WTC11 (cell line): ENCODE measurements around the gene ZDHHC11. TPM values are rescaled to one million over a fixed set of nuclear protein-coding genes. Genes with fewer than 3 reads are reported as not detected.

Experiments used
- ATAC-seq: fragments of 200-7000 bp; cut with Tn5 transposase; 2 replicates; pipeline ENCODE4 v1.10.0; 2021; ENCODE audit warnings: mild to moderate bottlenecking, moderate library complexity
- CTCF ChIA-PET: fragments of 300-600 bp; sonication (Branson Sonifier 250); formaldehyde crosslinking; loops from one replicate; lab custom pipeline; 2021; ENCODE audit warnings: antibody characterized with exemption; lab: Charles Lee
- POLR2A ChIA-PET: fragments of 350-600 bp; sonication (Branson Sonifier 250); formaldehyde crosslinking; loops from one replicate; lab custom pipeline; 2021; ENCODE audit warnings: antibody characterized with exemption; lab: Charles Lee
- DNase-seq: peaks from one replicate; pipeline ENCODE4 v3.0.0; 2021; ENCODE audit warnings: low spot score
- H3K27ac Mint-ChIP-seq: 2 replicates; pipeline ENCODE4 v1.8.0; 2021; ENCODE audit warnings: mixed read lengths
- H3K27me3 Mint-ChIP-seq: 2 replicates; pipeline ENCODE4 v1.8.0; 2021; ENCODE audit warnings: low read depth, mild to moderate bottlenecking, moderate library complexity, mixed read lengths
- H3K36me3 Mint-ChIP-seq: 2 replicates; pipeline ENCODE4 v1.8.0; 2021; ENCODE audit warnings: mixed read lengths
- H3K4me1 Mint-ChIP-seq: 2 replicates; pipeline ENCODE4 v1.8.0; 2022; ENCODE audit warnings: mixed read lengths
- H3K4me3 Mint-ChIP-seq: 2 replicates; pipeline ENCODE4 v1.8.0; 2021; ENCODE audit warnings: mild to moderate bottlenecking, moderate library complexity, mixed read lengths
- H3K9me3 Mint-ChIP-seq: 2 replicates; pipeline ENCODE4 v1.8.0; 2021; ENCODE audit warnings: mixed read lengths
- ATF1 ChIP-seq: sonication (generic); formaldehyde crosslinking; IDR thresholded peaks from 2 replicates; pipeline ENCODE4 v1.8.1; 2023; ENCODE audit warnings: mild to moderate bottlenecking, moderate library complexity, missing genetic modification reagents
- E2F5 ChIP-seq: sonication (generic); formaldehyde crosslinking; IDR thresholded peaks from 2 replicates; pipeline ENCODE4 v1.8.1; 2022; ENCODE audit warnings: mild to moderate bottlenecking, moderate library complexity, missing genetic modification reagents
- ESRRA ChIP-seq: sonication (generic); formaldehyde crosslinking; IDR thresholded peaks from 2 replicates; pipeline ENCODE4 v1.8.1; 2022; ENCODE audit warnings: mild to moderate bottlenecking, missing genetic modification reagents, borderline replicate concordance
- FOXJ3 ChIP-seq: sonication (generic); formaldehyde crosslinking; IDR thresholded peaks from 2 replicates; pipeline ENCODE4 v1.9.0; 2021; ENCODE audit warnings: missing genetic modification reagents, mild to moderate bottlenecking, borderline replicate concordance
- FOXK1 ChIP-seq: sonication (generic); formaldehyde crosslinking; IDR thresholded peaks from 2 replicates; pipeline ENCODE4 v1.8.0; 2022; ENCODE audit warnings: mild to moderate bottlenecking, moderate library complexity, missing genetic modification reagents
- HMGA2 ChIP-seq: fragments of 250-450 bp; sonication (Bioruptor Pico); IDR thresholded peaks from 2 replicates; pipeline ENCODE4 v1.4.0; 2021; ENCODE audit warnings: mild to moderate bottlenecking, moderate library complexity
- KAT7 ChIP-seq: sonication (generic); formaldehyde crosslinking; IDR thresholded peaks from 2 replicates; pipeline ENCODE4 v1.8.1; 2023; ENCODE audit warnings: missing genetic modification reagents, mild to moderate bottlenecking, borderline replicate concordance
- NFYB ChIP-seq: sonication (generic); formaldehyde crosslinking; conservative IDR thresholded peaks from 2 replicates; pipeline ENCODE4 v1.8.0; 2022; ENCODE audit warnings: low read depth, missing genetic modification reagents
- NR1H2 ChIP-seq: sonication (generic); formaldehyde crosslinking; IDR thresholded peaks from 2 replicates; pipeline ENCODE4 v1.9.0; 2021; ENCODE audit warnings: mild to moderate bottlenecking, moderate library complexity, missing genetic modification reagents
- TCF7 ChIP-seq: sonication (generic); formaldehyde crosslinking; IDR thresholded peaks from 2 replicates; pipeline ENCODE4 v1.8.0; 2022; ENCODE audit warnings: mild to moderate bottlenecking, low read depth, missing genetic modification reagents, moderate library complexity
- ZNF232 ChIP-seq: sonication (generic); formaldehyde crosslinking; IDR thresholded peaks from 2 replicates; pipeline ENCODE4 v1.8.0; 2022; ENCODE audit warnings: mild to moderate bottlenecking, missing genetic modification reagents
- ZNF396 ChIP-seq: fragments of 250-450 bp; sonication (Bioruptor Pico); IDR thresholded peaks from 2 replicates; pipeline ENCODE4 v1.8.0; 2021; ENCODE audit warnings: mild to moderate bottlenecking, moderate library complexity, borderline replicate concordance
- total RNA-seq: library from RNA; stranded (reverse); gene quantifications from 3 replicates; pipeline ENCODE4 v1.2.3, GENCODE V29; 2021
- TF ChIP-seq, protein P1 (sequence below): fragments of 250-450 bp; sonication (Bioruptor Pico); IDR thresholded peaks from 2 replicates; pipeline ENCODE4 v1.9.0; 2021; ENCODE audit warnings: mild to moderate bottlenecking, borderline replicate concordance
- TF ChIP-seq, protein P2 (sequence below): fragments of 250-450 bp; sonication (Bioruptor Pico); IDR thresholded peaks from 2 replicates; pipeline ENCODE4 v2.1.2; 2022; ENCODE audit warnings: mild to moderate bottlenecking, moderate library complexity
- TF ChIP-seq, protein P3 (sequence below): sonication (generic); formaldehyde crosslinking; IDR thresholded peaks from 2 replicates; pipeline ENCODE4 v1.8.0; 2023; ENCODE audit warnings: missing genetic modification reagents
- TF ChIP-seq, protein P4 (sequence below): sonication (generic); formaldehyde crosslinking; IDR thresholded peaks from 2 replicates; pipeline ENCODE4 v1.8.0; 2022; ENCODE audit warnings: mild to moderate bottlenecking, missing genetic modification reagents

ZDHHC11 gene
- total RNA-seq, 1 experiment from 2014 or later = 21.4 TPM

GRCh38 chr5:892394-893136, 41.8 kb upstream of the ZDHHC11 start, which contains the start of the genes BRD9 and TRIP13 (continued):
- TF ChIP-seq NFYB (CRISPR knock-in tag) (no peak), ZNF396 (CRISPR knock-in tag) (no peak), FOXK1 (CRISPR knock-in tag) (peak; percentile 72), E2F5 (peak; percentile 84), ZNF232 (CRISPR knock-in tag) (no peak; the same call in 1 of the 2 replicates), TCF7 (CRISPR knock-in tag) (no peak), ATF1 (CRISPR knock-in tag) (0 out of 2 replicates have a peak, but pooled peaks have one; percentile 55), NR1H2 (no peak), HMGA2 (CRISPR knock-in tag) (no peak), KAT7 (CRISPR knock-in tag) (0 out of 2 replicates have a peak, but pooled peaks have one; percentile 53)
- TF ChIP-seq, protein P1, sequence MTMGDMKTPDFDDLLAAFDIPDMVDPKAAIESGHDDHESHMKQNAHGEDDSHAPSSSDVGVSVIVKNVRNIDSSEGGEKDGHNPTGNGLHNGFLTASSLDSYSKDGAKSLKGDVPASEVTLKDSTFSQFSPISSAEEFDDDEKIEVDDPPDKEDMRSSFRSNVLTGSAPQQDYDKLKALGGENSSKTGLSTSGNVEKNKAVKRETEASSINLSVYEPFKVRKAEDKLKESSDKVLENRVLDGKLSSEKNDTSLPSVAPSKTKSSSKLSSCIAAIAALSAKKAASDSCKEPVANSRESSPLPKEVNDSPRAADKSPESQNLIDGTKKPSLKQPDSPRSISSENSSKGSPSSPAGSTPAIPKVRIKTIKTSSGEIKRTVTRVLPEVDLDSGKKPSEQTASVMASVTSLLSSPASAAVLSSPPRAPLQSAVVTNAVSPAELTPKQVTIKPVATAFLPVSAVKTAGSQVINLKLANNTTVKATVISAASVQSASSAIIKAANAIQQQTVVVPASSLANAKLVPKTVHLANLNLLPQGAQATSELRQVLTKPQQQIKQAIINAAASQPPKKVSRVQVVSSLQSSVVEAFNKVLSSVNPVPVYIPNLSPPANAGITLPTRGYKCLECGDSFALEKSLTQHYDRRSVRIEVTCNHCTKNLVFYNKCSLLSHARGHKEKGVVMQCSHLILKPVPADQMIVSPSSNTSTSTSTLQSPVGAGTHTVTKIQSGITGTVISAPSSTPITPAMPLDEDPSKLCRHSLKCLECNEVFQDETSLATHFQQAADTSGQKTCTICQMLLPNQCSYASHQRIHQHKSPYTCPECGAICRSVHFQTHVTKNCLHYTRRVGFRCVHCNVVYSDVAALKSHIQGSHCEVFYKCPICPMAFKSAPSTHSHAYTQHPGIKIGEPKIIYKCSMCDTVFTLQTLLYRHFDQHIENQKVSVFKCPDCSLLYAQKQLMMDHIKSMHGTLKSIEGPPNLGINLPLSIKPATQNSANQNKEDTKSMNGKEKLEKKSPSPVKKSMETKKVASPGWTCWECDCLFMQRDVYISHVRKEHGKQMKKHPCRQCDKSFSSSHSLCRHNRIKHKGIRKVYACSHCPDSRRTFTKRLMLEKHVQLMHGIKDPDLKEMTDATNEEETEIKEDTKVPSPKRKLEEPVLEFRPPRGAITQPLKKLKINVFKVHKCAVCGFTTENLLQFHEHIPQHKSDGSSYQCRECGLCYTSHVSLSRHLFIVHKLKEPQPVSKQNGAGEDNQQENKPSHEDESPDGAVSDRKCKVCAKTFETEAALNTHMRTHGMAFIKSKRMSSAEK (CRISPR knock-in tag) = no peak
- TF ChIP-seq, protein P2, sequence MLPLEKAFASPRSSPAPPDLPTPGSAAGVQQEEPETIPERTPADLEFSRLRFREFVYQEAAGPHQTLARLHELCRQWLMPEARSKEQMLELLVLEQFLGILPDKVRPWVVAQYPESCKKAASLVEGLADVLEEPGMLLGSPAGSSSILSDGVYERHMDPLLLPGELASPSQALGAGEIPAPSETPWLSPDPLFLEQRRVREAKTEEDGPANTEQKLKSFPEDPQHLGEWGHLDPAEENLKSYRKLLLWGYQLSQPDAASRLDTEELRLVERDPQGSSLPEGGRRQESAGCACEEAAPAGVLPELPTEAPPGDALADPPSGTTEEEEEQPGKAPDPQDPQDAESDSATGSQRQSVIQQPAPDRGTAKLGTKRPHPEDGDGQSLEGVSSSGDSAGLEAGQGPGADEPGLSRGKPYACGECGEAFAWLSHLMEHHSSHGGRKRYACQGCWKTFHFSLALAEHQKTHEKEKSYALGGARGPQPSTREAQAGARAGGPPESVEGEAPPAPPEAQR (CRISPR knock-in tag) = no peak
- TF ChIP-seq, protein P3, sequence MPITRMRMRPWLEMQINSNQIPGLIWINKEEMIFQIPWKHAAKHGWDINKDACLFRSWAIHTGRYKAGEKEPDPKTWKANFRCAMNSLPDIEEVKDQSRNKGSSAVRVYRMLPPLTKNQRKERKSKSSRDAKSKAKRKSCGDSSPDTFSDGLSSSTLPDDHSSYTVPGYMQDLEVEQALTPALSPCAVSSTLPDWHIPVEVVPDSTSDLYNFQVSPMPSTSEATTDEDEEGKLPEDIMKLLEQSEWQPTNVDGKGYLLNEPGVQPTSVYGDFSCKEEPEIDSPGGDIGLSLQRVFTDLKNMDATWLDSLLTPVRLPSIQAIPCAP (CRISPR knock-in tag) = peak; percentile 73; the same call in 1 of the 2 replicates
- TF ChIP-seq, protein P4, sequence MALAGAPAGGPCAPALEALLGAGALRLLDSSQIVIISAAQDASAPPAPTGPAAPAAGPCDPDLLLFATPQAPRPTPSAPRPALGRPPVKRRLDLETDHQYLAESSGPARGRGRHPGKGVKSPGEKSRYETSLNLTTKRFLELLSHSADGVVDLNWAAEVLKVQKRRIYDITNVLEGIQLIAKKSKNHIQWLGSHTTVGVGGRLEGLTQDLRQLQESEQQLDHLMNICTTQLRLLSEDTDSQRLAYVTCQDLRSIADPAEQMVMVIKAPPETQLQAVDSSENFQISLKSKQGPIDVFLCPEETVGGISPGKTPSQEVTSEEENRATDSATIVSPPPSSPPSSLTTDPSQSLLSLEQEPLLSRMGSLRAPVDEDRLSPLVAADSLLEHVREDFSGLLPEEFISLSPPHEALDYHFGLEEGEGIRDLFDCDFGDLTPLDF = no peak

DNA sequence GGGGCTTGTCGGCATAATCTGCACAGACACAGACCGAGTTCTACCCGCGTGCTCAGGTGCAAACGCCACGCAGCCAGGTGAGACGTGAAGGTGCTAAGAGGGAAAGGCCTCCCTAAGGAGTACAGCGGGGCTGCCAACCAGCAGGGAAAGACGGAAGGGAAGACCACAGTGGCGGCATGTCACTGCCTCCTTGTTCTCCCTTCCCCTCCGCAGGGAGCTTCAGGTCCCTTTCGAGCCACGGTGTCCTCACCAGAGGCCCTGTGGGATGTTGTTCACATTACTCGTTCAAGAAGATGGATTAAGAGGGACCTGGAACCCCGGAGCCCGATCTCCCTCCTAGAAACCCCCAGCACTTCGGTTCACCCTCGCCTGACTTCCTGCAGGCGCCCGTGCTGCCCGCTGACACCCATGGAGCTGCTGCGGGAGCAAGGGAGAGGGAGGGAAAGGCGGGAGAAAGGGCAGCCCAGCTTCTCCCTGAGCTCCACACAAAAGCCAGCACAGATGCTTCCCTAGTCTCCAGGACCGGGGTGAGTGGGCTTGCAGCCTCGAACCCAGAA, 41.1 kb upstream of the ZDHHC11 start:
- Mint-ChIP-seq H3K27me3 (no peaks in the 10 kb centered on the region), H3K9me3 (no peaks in the 10 kb centered on the region), H3K27ac (peak overlapping the region; percentile 67), H3K36me3 (peaks cover 65% of the 10 kb centered on the region), H3K4me1 (peaks cover 19% of the 10 kb centered on the region), H3K4me3 (peak overlapping the region; percentile 85)
- peak; percentile 4; the same call in 1 of the 2 replicates for ATAC-seq
- no peak for DNase-seq
- POLR2A ChIA-PET = interaction anchor here (1.6 kb wide), 1 partner anchor 11 kb away, joined by 3 read pairs; no protein-coding TSS in a partner anchor
- TF ChIP-seq FOXJ3 (0 out of 2 replicates have a peak, but pooled peaks have one; percentile 23), ESRRA (no peak)
- CTCF ChIA-PET = interaction anchor here (1.0 to 2.0 kb wide), 7 partner anchors 11 to 276 kb away, joined by 3 to 13 read pairs (median 5); no protein-coding TSS in a partner anchor
